Esophagus muscularis mucosa (tissue), 4 donors: Measurements from ENCODE around the gene ACTN3.

Source experiments
- CTCF ChIP-seq, 3 experiments: fragments of 200-600 bp in 2 of 3; fragments of 450-650 bp in 1 of 3; sonication (generic) in 2 of 3; IDR thresholded peaks; one replicate each; pipeline ENCODE4 v1.5.1; 2017 to 2019; ENCODE audit warnings: antibody characterized with exemption in 3 of 3, mild to moderate bottlenecking in 2 of 3, moderate library complexity in 1 of 3
- EP300 ChIP-seq: sonication (generic); formaldehyde crosslinking; IDR thresholded peaks from one replicate; pipeline ENCODE4 v1.6.1; 2017; ENCODE audit warnings: antibody characterized with exemption
- POLR2A ChIP-seq: fragments of 450-650 bp; IDR thresholded peaks from one replicate; pipeline ENCODE4 v1.6.1; 2017; ENCODE audit warnings: antibody characterized with exemption, moderate library complexity, mild to moderate bottlenecking, low read depth
- POLR2AphosphoS5 ChIP-seq, 2 donors: sonication (generic); formaldehyde crosslinking; IDR thresholded peaks; one replicate each; pipeline ENCODE4 v1.6.1; 2017; ENCODE audit warnings: antibody characterized with exemption in 2 of 2

GRCh38 chr11:66612458-66612857, 65.8 kb downstream of the ACTN3 start:
- TF ChIP-seq CTCF (IDR thresholded peaks at IDR 0.05): no peak
- no peak for TF ChIP-seq POLR2A
- no peak for TF ChIP-seq EP300
- TF ChIP-seq POLR2AphosphoS5 (IDR thresholded peaks at IDR 0.05): no peak
